HEK293 (cell line): ENCODE data around the gene BCL7A.
A peak's percentile ranks its signal among the peaks of the same experiment; 100 is the strongest.

Source experiments
- HOXC10 ChIP-seq: sonication (generic); formaldehyde crosslinking; IDR thresholded peaks from 2 replicates; pipeline ENCODE4 v1.8.1; 2023; ENCODE audit warnings: mild to moderate bottlenecking, missing genetic modification reagents
- KLF10 ChIP-seq: fragments of 450-650 bp; IDR thresholded peaks from 2 replicates; pipeline ENCODE4 v1.5.1; 2018; ENCODE audit warnings: missing biosample characterization, mild to moderate bottlenecking, missing genetic modification characterization
- PRDM1 ChIP-seq: fragments of 450-650 bp; formaldehyde crosslinking; IDR thresholded peaks from 2 replicates; pipeline ENCODE4; 2016; ENCODE audit warnings: missing biosample characterization, missing genetic modification characterization
- REPIN1 ChIP-seq: fragments of 450-650 bp; formaldehyde crosslinking; IDR thresholded peaks from 2 replicates; pipeline ENCODE4 v1.5.1; 2017; ENCODE audit warnings: missing biosample characterization, missing genetic modification characterization, low read depth
- TCF7L2 ChIP-seq: IDR thresholded peaks from 2 replicates; pipeline ENCODE4 v1.6.1; 2011; ENCODE audit warnings: low read depth, mild to moderate bottlenecking, inconsistent platforms, low read length, moderate library complexity, borderline replicate concordance
- ZBTB20 ChIP-seq: fragments of 450-650 bp; formaldehyde crosslinking; IDR thresholded peaks from 2 replicates; pipeline ENCODE4 v1.5.1; 2016; ENCODE audit warnings: missing biosample characterization, missing genetic modification characterization
- ZNF157 ChIP-seq: fragments of 450-650 bp; formaldehyde crosslinking; IDR thresholded peaks from 2 replicates; pipeline ENCODE4 v1.5.1; 2016; ENCODE audit warnings: missing biosample characterization, missing genetic modification characterization
- ZNF214 ChIP-seq: fragments of 450-650 bp; formaldehyde crosslinking; IDR thresholded peaks from 2 replicates; pipeline ENCODE4 v1.5.1; 2017; ENCODE audit warnings: missing biosample characterization, mild to moderate bottlenecking, missing genetic modification characterization, borderline replicate concordance
- ZNF24 ChIP-seq: fragments of 450-650 bp; formaldehyde crosslinking; IDR thresholded peaks from 2 replicates; pipeline ENCODE4 v1.5.1; 2016; ENCODE audit warnings: missing biosample characterization, missing genetic modification characterization
- ZNF302 ChIP-seq: fragments of 450-650 bp; formaldehyde crosslinking; IDR thresholded peaks from 2 replicates; pipeline ENCODE4 v1.5.1; 2016; ENCODE audit warnings: missing biosample characterization, missing genetic modification characterization, low read depth
- ZNF544 ChIP-seq: fragments of 450-650 bp; formaldehyde crosslinking; IDR thresholded peaks from 2 replicates; pipeline ENCODE4 v1.5.0; 2017; ENCODE audit warnings: missing biosample characterization, missing genetic modification characterization
- ZNF621 ChIP-seq: fragments of 450-650 bp; formaldehyde crosslinking; IDR thresholded peaks from 2 replicates; pipeline ENCODE4 v1.5.1; 2017; ENCODE audit warnings: missing biosample characterization, missing genetic modification characterization
- ZNF626 ChIP-seq: fragments of 450-650 bp; sonication (Bioruptor Pico); formaldehyde crosslinking; IDR thresholded peaks from 2 replicates; pipeline ENCODE4 v1.5.1; 2018; ENCODE audit warnings: missing biosample characterization, missing genetic modification characterization, inconsistent platforms
- ZNF670 ChIP-seq: fragments of 450-650 bp; formaldehyde crosslinking; IDR thresholded peaks from 2 replicates; pipeline ENCODE4 v1.5.1; 2016; ENCODE audit warnings: missing biosample characterization, missing genetic modification characterization, low read depth
- ZSCAN30 ChIP-seq: fragments of 450-650 bp; IDR thresholded peaks from 2 replicates; pipeline ENCODE4 v1.5.1; 2018; ENCODE audit warnings: missing biosample characterization, mild to moderate bottlenecking, missing genetic modification characterization, moderate library complexity
- TF ChIP-seq, protein P1 (sequence below): fragments of 450-650 bp; formaldehyde crosslinking; conservative IDR thresholded peaks from 2 replicates; pipeline ENCODE4 v1.5.1; 2016; ENCODE audit warnings: low read depth, missing biosample characterization, missing genetic modification characterization
- TF ChIP-seq, protein P2 (sequence below): fragments of 450-650 bp; formaldehyde crosslinking; IDR thresholded peaks from 2 replicates; pipeline ENCODE4 v1.5.1; 2016; ENCODE audit warnings: missing biosample characterization, missing genetic modification characterization, low read depth
- TF ChIP-seq, protein P3 (sequence below): fragments of 450-650 bp; formaldehyde crosslinking; IDR thresholded peaks from 2 replicates; pipeline ENCODE4 v1.5.1; 2016; ENCODE audit warnings: missing biosample characterization, missing genetic modification characterization
- TF ChIP-seq, protein P4 (sequence below): fragments of 450-650 bp; formaldehyde crosslinking; IDR thresholded peaks from 2 replicates; pipeline ENCODE4 v1.5.1; 2016; ENCODE audit warnings: missing biosample characterization, missing genetic modification characterization
- TF ChIP-seq, protein P5 (sequence below): fragments of 450-650 bp; formaldehyde crosslinking; IDR thresholded peaks from 2 replicates; pipeline ENCODE4 v1.5.1; 2016; ENCODE audit warnings: missing biosample characterization, missing genetic modification characterization, borderline replicate concordance
- TF ChIP-seq, protein P6 (sequence below): fragments of 450-650 bp; formaldehyde crosslinking; IDR thresholded peaks from 2 replicates; pipeline ENCODE4 v1.5.1; 2017; ENCODE audit warnings: missing biosample characterization, missing genetic modification characterization
- TF ChIP-seq, protein P7 (sequence below): fragments of 450-650 bp; formaldehyde crosslinking; IDR thresholded peaks from 2 replicates; pipeline ENCODE4 v1.5.1; 2016; ENCODE audit warnings: missing biosample characterization, missing genetic modification characterization
- TF ChIP-seq, protein P8 (sequence below): fragments of 450-650 bp; IDR thresholded peaks from 2 replicates; pipeline ENCODE4 v1.5.1; 2018; ENCODE audit warnings: missing biosample characterization, missing genetic modification characterization

BCL7A gene

DNA sequence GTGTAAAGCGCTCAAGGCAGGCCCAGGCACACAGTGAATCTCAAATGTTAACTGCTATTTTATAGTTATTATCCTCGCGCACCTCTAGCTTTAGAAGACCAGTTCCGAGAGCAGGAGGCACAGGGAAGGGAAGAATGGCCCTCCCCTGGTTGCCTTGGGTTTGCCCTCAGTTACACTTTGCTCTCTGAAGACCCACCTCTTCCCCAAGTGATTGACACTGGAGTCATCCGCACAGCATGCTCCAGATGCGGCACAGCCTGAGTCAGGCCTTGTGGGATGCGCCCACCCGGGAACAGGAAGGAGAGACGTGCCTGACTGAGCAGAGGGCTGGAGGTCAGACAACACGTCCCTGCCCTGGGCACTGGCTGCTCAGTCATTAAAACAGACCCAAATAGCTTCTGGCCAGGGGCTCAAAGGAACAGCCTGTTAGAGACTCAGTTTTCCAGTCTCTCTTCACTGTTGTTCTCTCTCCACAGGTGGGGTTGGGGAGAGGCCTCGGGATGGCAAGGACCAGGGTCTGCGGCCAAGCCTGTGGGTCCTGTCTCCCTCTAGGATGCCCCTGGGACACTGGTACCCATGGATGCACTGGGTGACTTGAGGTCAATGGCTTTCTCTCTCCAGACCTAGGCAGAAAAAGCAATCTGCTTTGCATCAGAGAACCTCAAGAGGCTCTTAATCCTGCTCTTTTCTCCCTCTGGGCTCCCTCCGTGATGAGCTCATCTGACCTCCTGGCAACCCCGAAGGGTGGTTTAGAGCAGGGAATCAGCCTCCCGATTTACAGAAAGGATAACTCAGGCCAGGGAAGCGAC, 43.3 kb downstream of the BCL7A start (continued):
- TF ChIP-seq, protein P1, sequence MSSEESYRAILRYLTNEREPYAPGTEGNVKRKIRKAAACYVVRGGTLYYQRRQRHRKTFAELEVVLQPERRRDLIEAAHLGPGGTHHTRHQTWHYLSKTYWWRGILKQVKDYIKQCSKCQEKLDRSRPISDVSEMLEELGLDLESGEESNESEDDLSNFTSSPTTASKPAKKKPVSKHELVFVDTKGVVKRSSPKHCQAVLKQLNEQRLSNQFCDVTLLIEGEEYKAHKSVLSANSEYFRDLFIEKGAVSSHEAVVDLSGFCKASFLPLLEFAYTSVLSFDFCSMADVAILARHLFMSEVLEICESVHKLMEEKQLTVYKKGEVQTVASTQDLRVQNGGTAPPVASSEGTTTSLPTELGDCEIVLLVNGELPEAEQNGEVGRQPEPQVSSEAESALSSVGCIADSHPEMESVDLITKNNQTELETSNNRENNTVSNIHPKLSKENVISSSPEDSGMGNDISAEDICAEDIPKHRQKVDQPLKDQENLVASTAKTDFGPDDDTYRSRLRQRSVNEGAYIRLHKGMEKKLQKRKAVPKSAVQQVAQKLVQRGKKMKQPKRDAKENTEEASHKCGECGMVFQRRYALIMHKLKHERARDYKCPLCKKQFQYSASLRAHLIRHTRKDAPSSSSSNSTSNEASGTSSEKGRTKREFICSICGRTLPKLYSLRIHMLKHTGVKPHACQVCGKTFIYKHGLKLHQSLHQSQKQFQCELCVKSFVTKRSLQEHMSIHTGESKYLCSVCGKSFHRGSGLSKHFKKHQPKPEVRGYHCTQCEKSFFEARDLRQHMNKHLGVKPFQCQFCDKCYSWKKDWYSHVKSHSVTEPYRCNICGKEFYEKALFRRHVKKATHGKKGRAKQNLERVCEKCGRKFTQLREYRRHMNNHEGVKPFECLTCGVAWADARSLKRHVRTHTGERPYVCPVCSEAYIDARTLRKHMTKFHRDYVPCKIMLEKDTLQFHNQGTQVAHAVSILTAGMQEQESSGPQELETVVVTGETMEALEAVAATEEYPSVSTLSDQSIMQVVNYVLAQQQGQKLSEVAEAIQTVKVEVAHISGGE (tag by site-specific recombination) = no peak
- TF ChIP-seq ZNF626 (tag by site-specific recombination) (no peak), PRDM1 (tag by site-specific recombination) (peak; percentile 66), ZNF214 (tag by site-specific recombination) (no peak), ZNF621 (tag by site-specific recombination) (no peak), REPIN1 (tag by site-specific recombination) (no peak), ZNF544 (tag by site-specific recombination) (no peak), ZNF670 (tag by site-specific recombination) (no peak), KLF10 (tag by site-specific recombination) (no peak), ZNF24 (no peak), TCF7L2 (no peak), ZBTB20 (peak; percentile 47; the same call in 1 of the 2 replicates), ZNF157 (tag by site-specific recombination) (no peak), ZNF302 (tag by site-specific recombination) (no peak), ZSCAN30 (tag by site-specific recombination) (no peak), HOXC10 (CRISPR knock-in tag) (no peak)
- TF ChIP-seq, protein P2, sequence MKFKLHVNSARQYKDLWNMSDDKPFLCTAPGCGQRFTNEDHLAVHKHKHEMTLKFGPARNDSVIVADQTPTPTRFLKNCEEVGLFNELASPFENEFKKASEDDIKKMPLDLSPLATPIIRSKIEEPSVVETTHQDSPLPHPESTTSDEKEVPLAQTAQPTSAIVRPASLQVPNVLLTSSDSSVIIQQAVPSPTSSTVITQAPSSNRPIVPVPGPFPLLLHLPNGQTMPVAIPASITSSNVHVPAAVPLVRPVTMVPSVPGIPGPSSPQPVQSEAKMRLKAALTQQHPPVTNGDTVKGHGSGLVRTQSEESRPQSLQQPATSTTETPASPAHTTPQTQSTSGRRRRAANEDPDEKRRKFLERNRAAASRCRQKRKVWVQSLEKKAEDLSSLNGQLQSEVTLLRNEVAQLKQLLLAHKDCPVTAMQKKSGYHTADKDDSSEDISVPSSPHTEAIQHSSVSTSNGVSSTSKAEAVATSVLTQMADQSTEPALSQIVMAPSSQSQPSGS (tag by site-specific recombination) = 0 out of 2 replicates have a peak, but pooled peaks have one; percentile 20
- TF ChIP-seq, protein P3, sequence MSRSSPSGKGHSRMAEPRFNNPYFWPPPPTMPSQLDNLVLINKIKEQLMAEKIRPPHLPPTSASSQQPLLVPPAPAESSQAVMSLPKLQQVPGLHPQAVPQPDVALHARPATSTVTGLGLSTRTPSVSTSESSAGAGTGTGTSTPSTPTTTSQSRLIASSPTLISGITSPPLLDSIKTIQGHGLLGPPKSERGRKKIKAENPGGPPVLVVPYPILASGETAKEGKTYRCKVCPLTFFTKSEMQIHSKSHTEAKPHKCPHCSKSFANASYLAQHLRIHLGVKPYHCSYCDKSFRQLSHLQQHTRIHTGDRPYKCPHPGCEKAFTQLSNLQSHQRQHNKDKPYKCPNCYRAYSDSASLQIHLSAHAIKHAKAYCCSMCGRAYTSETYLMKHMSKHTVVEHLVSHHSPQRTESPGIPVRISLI = no peak
- TF ChIP-seq, protein P4, sequence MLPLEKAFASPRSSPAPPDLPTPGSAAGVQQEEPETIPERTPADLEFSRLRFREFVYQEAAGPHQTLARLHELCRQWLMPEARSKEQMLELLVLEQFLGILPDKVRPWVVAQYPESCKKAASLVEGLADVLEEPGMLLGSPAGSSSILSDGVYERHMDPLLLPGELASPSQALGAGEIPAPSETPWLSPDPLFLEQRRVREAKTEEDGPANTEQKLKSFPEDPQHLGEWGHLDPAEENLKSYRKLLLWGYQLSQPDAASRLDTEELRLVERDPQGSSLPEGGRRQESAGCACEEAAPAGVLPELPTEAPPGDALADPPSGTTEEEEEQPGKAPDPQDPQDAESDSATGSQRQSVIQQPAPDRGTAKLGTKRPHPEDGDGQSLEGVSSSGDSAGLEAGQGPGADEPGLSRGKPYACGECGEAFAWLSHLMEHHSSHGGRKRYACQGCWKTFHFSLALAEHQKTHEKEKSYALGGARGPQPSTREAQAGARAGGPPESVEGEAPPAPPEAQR (tag by site-specific recombination) = no peak
- TF ChIP-seq, protein P5, sequence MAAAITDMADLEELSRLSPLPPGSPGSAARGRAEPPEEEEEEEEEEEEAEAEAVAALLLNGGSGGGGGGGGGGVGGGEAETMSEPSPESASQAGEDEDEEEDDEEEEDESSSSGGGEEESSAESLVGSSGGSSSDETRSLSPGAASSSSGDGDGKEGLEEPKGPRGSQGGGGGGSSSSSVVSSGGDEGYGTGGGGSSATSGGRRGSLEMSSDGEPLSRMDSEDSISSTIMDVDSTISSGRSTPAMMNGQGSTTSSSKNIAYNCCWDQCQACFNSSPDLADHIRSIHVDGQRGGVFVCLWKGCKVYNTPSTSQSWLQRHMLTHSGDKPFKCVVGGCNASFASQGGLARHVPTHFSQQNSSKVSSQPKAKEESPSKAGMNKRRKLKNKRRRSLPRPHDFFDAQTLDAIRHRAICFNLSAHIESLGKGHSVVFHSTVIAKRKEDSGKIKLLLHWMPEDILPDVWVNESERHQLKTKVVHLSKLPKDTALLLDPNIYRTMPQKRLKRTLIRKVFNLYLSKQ = no peak
- TF ChIP-seq, protein P6, sequence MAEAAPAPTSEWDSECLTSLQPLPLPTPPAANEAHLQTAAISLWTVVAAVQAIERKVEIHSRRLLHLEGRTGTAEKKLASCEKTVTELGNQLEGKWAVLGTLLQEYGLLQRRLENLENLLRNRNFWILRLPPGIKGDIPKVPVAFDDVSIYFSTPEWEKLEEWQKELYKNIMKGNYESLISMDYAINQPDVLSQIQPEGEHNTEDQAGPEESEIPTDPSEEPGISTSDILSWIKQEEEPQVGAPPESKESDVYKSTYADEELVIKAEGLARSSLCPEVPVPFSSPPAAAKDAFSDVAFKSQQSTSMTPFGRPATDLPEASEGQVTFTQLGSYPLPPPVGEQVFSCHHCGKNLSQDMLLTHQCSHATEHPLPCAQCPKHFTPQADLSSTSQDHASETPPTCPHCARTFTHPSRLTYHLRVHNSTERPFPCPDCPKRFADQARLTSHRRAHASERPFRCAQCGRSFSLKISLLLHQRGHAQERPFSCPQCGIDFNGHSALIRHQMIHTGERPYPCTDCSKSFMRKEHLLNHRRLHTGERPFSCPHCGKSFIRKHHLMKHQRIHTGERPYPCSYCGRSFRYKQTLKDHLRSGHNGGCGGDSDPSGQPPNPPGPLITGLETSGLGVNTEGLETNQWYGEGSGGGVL (tag by site-specific recombination) = no peak
- TF ChIP-seq, protein P7, sequence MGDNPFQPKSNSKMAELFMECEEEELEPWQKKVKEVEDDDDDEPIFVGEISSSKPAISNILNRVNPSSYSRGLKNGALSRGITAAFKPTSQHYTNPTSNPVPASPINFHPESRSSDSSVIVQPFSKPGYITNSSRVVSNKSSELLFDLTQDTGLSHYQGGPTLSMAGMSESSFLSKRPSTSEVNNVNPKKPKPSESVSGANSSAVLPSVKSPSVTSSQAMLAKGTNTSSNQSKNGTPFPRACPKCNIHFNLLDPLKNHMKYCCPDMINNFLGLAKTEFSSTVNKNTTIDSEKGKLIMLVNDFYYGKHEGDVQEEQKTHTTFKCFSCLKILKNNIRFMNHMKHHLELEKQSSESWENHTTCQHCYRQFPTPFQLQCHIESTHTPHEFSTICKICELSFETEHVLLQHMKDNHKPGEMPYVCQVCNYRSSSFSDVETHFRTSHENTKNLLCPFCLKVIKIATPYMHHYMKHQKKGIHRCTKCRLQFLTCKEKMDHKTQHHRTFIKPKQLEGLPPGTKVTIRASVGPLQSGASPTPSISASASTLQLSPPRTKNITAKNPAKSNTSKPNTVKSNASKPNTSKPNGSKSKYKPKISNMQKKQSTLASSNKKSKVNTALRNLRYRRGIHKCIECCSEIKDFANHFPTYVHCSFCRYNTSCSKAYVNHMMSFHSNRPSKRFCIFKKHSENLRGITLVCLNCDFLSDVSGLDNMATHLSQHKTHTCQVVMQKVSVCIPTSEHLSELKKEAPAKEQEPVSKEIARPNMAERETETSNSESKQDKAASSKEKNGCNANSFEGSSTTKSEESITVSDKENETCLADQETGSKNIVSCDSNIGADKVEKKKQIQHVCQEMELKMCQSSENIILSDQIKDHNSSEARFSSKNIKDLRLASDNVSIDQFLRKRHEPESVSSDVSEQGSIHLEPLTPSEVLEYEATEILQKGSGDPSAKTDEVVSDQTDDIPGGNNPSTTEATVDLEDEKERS (tag by site-specific recombination) = no peak
- TF ChIP-seq, protein P8, sequence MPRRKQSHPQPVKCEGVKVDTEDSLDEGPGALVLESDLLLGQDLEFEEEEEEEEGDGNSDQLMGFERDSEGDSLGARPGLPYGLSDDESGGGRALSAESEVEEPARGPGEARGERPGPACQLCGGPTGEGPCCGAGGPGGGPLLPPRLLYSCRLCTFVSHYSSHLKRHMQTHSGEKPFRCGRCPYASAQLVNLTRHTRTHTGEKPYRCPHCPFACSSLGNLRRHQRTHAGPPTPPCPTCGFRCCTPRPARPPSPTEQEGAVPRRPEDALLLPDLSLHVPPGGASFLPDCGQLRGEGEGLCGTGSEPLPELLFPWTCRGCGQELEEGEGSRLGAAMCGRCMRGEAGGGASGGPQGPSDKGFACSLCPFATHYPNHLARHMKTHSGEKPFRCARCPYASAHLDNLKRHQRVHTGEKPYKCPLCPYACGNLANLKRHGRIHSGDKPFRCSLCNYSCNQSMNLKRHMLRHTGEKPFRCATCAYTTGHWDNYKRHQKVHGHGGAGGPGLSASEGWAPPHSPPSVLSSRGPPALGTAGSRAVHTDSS = no peak
